GM21619 (cell line): ENCODE results near the gene SYMPK.

Experiments
- ATAC-seq: cut with Tn5 transposase; IDR thresholded peaks from one replicate; pipeline ENCODE4 v1.9.1; 2021; ENCODE audit not compliant: unreplicated experiment

Gene SYMPK

GRCh38 chr19:45782820-45783785 is 79.8 kb downstream of the SYMPK start:
- no peak for ATAC-seq

GRCh38 chr19:45782162-45782691 is 80.7 kb downstream of the SYMPK start, which contains the start of gene DMPK:
Gene DMPK, minus strand, starts transcription at chr19:45782490. Its CDS starts 138 bp downstream, at chr19:45782352.
- no peak for ATAC-seq

- no peak for ATAC-seq
Measured at GRCh38 chr19:45781214-45782161, 81.5 kb downstream of the SYMPK start.

GRCh38 chr19:45780448-45781213 is 82.3 kb downstream of the SYMPK start:
- no peak for ATAC-seq

- no peak for ATAC-seq
Measured at GRCh38 chr19:45780146-45780447, 82.8 kb downstream of the SYMPK start.

GRCh38 chr19:45779231-45780145 is 83.5 kb downstream of the SYMPK start:
- peak; percentile 67 for ATAC-seq

GRCh38 chr19:45778010-45778661 is 84.8 kb downstream of the SYMPK start:
- no peak for ATAC-seq

- no peak for ATAC-seq
Measured at GRCh38 chr19:45777395-45777961, 85.5 kb downstream of the SYMPK start.

GRCh38 chr19:45774765-45775164 is 88.2 kb downstream of the SYMPK start:
- ATAC-seq = no peak

GRCh38 chr19:45773384-45773783 is 89.6 kb downstream of the SYMPK start:
- ATAC-seq = no peak

- no peak for ATAC-seq
Measured at GRCh38 chr19:45772912-45773311, 90.0 kb downstream of the SYMPK start.

GRCh38 chr19:45772130-45772840 is 90.7 kb downstream of the SYMPK start:
- no peak for ATAC-seq

- ATAC-seq = no peak
Measured at GRCh38 chr19:45771311-45771933, 91.5 kb downstream of the SYMPK start.

- ATAC-seq = peak; percentile 47
Measured at GRCh38 chr19:45770192-45771101, 92.5 kb downstream of the SYMPK start.

GRCh38 chr19:45769821-45770191 is 93.1 kb downstream of the SYMPK start:
- ATAC-seq = no peak

GRCh38 chr19:45768984-45769782 is 93.8 kb downstream of the SYMPK start, which contains the start of gene SIX5:
Gene SIX5, minus strand, starts transcription at chr19:45769252. Its CDS starts 408 bp downstream, at chr19:45768844.
- ATAC-seq = peak; percentile 46
